Astrocyte (in vitro differentiated cells and primary cell): ENCODE measurements around the gene FDX1. TPM values are rescaled to one million over a fixed set of nuclear protein-coding genes. Genes with fewer than 3 reads are reported as not detected.

Source experiments
- DNase-seq: peaks from one replicate; pipeline ENCODE4 v3.0.0-alpha.2; 2010; ENCODE audit warnings: low read depth
- FAIRE-seq: peaks from 2 replicates; lab custom pipeline; 2011; peaks lifted over from hg19 to GRCh38; lab: Jason Lieb, UNC
- H2AFZ ChIP-seq: 2 replicates; pipeline ENCODE4 v1.6.0; 2012; ENCODE audit warnings: low read depth, low read length, inconsistent platforms
- H3K27ac ChIP-seq: 2 replicates; pipeline ENCODE4 v1.5.1; 2011; ENCODE audit warnings: low read depth, low read length, inconsistent platforms
- H3K27me3 ChIP-seq: 2 replicates; pipeline ENCODE4 v1.6.0; 2011; ENCODE audit warnings: low read length, inconsistent platforms; ENCODE audit not compliant: insufficient read depth
- H3K36me3 ChIP-seq: 2 replicates; pipeline ENCODE4 v1.5.1; 2011; ENCODE audit warnings: low read length, inconsistent platforms; ENCODE audit not compliant: insufficient read depth
- H3K4me1 ChIP-seq: 2 replicates; pipeline ENCODE4 v1.5.1; 2011; ENCODE audit warnings: low read length, inconsistent platforms; ENCODE audit not compliant: insufficient read depth
- H3K4me2 ChIP-seq: 2 replicates; pipeline ENCODE4 v1.6.0; 2012; ENCODE audit warnings: low read length, inconsistent platforms
- H3K4me3 ChIP-seq: 2 replicates; pipeline ENCODE4 v1.5.1; 2011; ENCODE audit warnings: low read depth, mild to moderate bottlenecking, low read length, inconsistent platforms; ENCODE audit not compliant: insufficient read depth
- H3K79me2 ChIP-seq: 2 replicates; pipeline ENCODE4 v1.6.0; 2012; ENCODE audit warnings: mild to moderate bottlenecking, low read length, inconsistent platforms; ENCODE audit not compliant: insufficient read depth
- H3K9ac ChIP-seq: 2 replicates; pipeline ENCODE4 v1.6.0; 2012; ENCODE audit warnings: mild to moderate bottlenecking, low read length, inconsistent platforms
- H3K9me3 ChIP-seq: 2 replicates; pipeline ENCODE4 v1.5.1; 2012; ENCODE audit warnings: low read depth, mild to moderate bottlenecking, low read length, inconsistent platforms; ENCODE audit not compliant: insufficient read depth
- H4K20me1 ChIP-seq: 2 replicates; pipeline ENCODE4 v1.6.0; 2012; ENCODE audit warnings: low read length, inconsistent platforms; ENCODE audit not compliant: insufficient read depth
- H3K27ac Mint-ChIP-seq: one replicate; pipeline ENCODE4 v1.8.0; 2021; ENCODE audit warnings: mild to moderate bottlenecking, mixed read lengths; ENCODE audit not compliant: unreplicated experiment
- H3K27me3 Mint-ChIP-seq: one replicate; pipeline ENCODE4 v1.8.0; 2021; ENCODE audit warnings: low read depth, mixed read lengths; ENCODE audit not compliant: unreplicated experiment
- H3K36me3 Mint-ChIP-seq: one replicate; pipeline ENCODE4 v1.8.0; 2021; ENCODE audit warnings: low read depth, mixed read lengths; ENCODE audit not compliant: unreplicated experiment
- H3K4me1 Mint-ChIP-seq: one replicate; pipeline ENCODE4 v1.8.0; 2021; ENCODE audit warnings: low read depth, mixed read lengths; ENCODE audit not compliant: unreplicated experiment
- H3K4me3 Mint-ChIP-seq: one replicate; pipeline ENCODE4 v1.8.0; 2021; ENCODE audit warnings: mild to moderate bottlenecking, moderate library complexity, mixed read lengths; ENCODE audit not compliant: unreplicated experiment
- H3K9me3 Mint-ChIP-seq: one replicate; pipeline ENCODE4 v1.8.0; 2021; ENCODE audit warnings: mild to moderate bottlenecking, mixed read lengths; ENCODE audit not compliant: unreplicated experiment
- CTCF ChIP-seq: IDR thresholded peaks from 2 replicates; pipeline ENCODE4 v1.5.1; 2011; ENCODE audit warnings: low read depth, mild to moderate bottlenecking, inconsistent platforms, low read length, moderate library complexity; ENCODE audit not compliant: insufficient read depth
- EZH2 ChIP-seq: IDR thresholded peaks from 2 replicates; pipeline ENCODE4 v1.6.1; 2012; ENCODE audit warnings: mild to moderate bottlenecking, low read length, inconsistent platforms; ENCODE audit not compliant: insufficient read depth
- total RNA-seq: library from RNA; stranded (reverse); gene quantifications from 2 replicates; pipeline ENCODE4 v1.2.1, GENCODE V29; 2021

Gene FDX1
- total RNA-seq, 1 donor from 2014 or later, result 7.1 TPM

DNA sequence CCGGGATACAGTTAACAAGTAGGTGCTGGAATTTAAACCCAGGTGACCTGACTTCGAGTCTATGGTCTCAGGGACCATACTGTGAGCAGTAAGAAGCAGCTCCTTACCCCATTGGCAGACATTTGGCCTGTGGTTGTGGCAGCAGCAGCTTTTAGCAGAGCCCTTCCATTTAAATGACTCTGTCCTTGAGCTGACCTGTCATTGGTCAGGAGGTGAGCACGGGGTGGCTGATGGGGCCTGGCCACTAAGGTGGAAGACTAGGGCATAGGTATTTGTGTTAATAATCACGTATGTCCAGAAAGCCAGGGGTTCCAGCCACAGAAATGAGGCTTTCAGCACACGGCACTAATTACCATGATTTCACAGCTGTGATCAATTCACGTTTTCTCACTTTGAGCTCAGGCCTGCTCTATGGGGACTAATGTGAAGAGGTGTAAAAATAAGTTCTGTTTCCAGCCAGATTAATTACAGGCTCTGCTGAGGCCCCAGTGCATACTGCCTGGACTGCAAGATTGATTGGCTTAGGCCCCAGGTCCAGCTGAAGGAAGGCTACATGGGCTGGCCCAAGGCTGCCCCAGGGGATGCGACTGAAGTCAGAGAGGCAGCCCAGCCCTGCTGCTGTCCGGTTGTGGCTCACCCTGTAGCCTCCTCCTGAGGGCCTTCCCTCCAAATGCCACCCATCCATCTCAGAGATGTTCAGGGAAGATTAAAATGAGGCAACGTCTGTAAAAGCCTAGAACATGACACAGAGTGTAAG lies 76.0 kb downstream of the FDX1 start:
- H3K4me1 Mint-ChIP-seq, result no peaks in the 10 kb centered on the region

GRCh38 chr11:110507328-110507727 lies 77.6 kb downstream of the FDX1 start:
- H3K9me3 ChIP-seq, result no peaks in the 10 kb centered on the region
- H3K4me1 ChIP-seq, result no peaks in the 10 kb centered on the region
- H3K4me1 Mint-ChIP-seq, result no peaks in the 10 kb centered on the region
- no peaks in the 10 kb centered on the region for H3K36me3 ChIP-seq
- H3K4me3 ChIP-seq, result no peak overlapping the region
- no peaks in the 10 kb centered on the region for H3K9me3 Mint-ChIP-seq
- no peak for TF ChIP-seq EZH2
- no peak for TF ChIP-seq CTCF
- H3K4me2 ChIP-seq, result no peak overlapping the region
- no peaks in the 10 kb centered on the region for H3K36me3 Mint-ChIP-seq
- H3K4me3 Mint-ChIP-seq, result no peak overlapping the region
- H3K27me3 ChIP-seq, result peaks cover 4% of the 10 kb centered on the region
- DNase-seq (no peak), FAIRE-seq (no peak)
- H3K27ac ChIP-seq, result no peak overlapping the region
- H3K9ac ChIP-seq, result no peak overlapping the region
- no peaks in the 10 kb centered on the region for H4K20me1 ChIP-seq
- H3K27me3 Mint-ChIP-seq, result peaks cover 4% of the 10 kb centered on the region
- H2AFZ ChIP-seq, result no peak overlapping the region
- no peaks in the 10 kb centered on the region for H3K79me2 ChIP-seq
- H3K27ac Mint-ChIP-seq, result no peak overlapping the region

More for the DNA sequence above, 76.0 kb downstream of the FDX1 start:
- no peak overlapping the region for H3K4me3 ChIP-seq
- H3K4me2 ChIP-seq, result no peak overlapping the region
- no peak for TF ChIP-seq CTCF
- no peak for TF ChIP-seq EZH2
- no peak overlapping the region for H2AFZ ChIP-seq
- H3K4me3 Mint-ChIP-seq, result no peak overlapping the region
- no peaks in the 10 kb centered on the region for H4K20me1 ChIP-seq
- H3K9ac ChIP-seq, result no peak overlapping the region
- H3K36me3 Mint-ChIP-seq, result no peaks in the 10 kb centered on the region
- H3K9me3 ChIP-seq, result no peaks in the 10 kb centered on the region
- FAIRE-seq (no peak), DNase-seq (no peak)
- H3K79me2 ChIP-seq, result no peaks in the 10 kb centered on the region
- no peak overlapping the region for H3K27ac ChIP-seq
- no peaks in the 10 kb centered on the region for H3K36me3 ChIP-seq
- no peaks in the 10 kb centered on the region for H3K27me3 Mint-ChIP-seq
- H3K9me3 Mint-ChIP-seq, result no peaks in the 10 kb centered on the region
- no peaks in the 10 kb centered on the region for H3K27me3 ChIP-seq
- no peak overlapping the region for H3K27ac Mint-ChIP-seq
- H3K4me1 ChIP-seq, result no peaks in the 10 kb centered on the region

GRCh38 chr11:110508786-110509185 lies 79.0 kb downstream of the FDX1 start:
- no peak for TF ChIP-seq CTCF
- TF ChIP-seq EZH2, result no peak
- H3K4me2 ChIP-seq, result no peak overlapping the region

More at GRCh38 chr11:110508786-110509185, 79.0 kb downstream of the FDX1 start:
- Mint-ChIP-seq H3K27me3 (peaks cover 7% of the 10 kb centered on the region), H3K4me1 (no peaks in the 10 kb centered on the region), H3K9me3 (no peaks in the 10 kb centered on the region), H3K36me3 (no peaks in the 10 kb centered on the region), H3K4me3 (no peak overlapping the region), H3K27ac (no peak overlapping the region)
- Histone ChIP-seq H3K9ac (no peak overlapping the region), H3K36me3 (no peaks in the 10 kb centered on the region), H3K4me1 (no peaks in the 10 kb centered on the region), H3K9me3 (no peaks in the 10 kb centered on the region), H3K79me2 (no peaks in the 10 kb centered on the region), H2AFZ (no peak overlapping the region), H3K27ac (no peak overlapping the region), H4K20me1 (no peaks in the 10 kb centered on the region), H3K4me3 (no peak overlapping the region), H3K27me3 (peaks cover 4% of the 10 kb centered on the region)
- FAIRE-seq (no peak), DNase-seq (no peak)
